ENCODE measurements around the gene TIMELESS. TPM values are rescaled to one million over a fixed set of nuclear protein-coding genes. Genes with fewer than 3 reads are reported as not detected.
"Not testable (repeated sequence)": the region's sequence is repeated elsewhere in the genome, so short reads cannot be mapped to it uniquely, and the experiment has no call there.

TIMELESS gene
- 10 to 100 TPM; 44.1 to 45.6 TPM for total RNA-seq

- DNase-seq: peak; percentile 87
These were observed at the start of gene TIMELESS for GRCh38 chr12:56448860-56449621. TSS of gene TIMELESS (minus strand) at chr12:56449426. CDS start at chr12:56434170, 15,256 bp downstream.

GRCh38 chr12:56498126-56498902 is 49.1 kb upstream of the TIMELESS start:
- DNase-seq; H3K27me3 Mint-ChIP-seq; POLR2A ChIA-PET; H3K36me3 Mint-ChIP-seq (ENCODE audit: low read depth); H3K27ac Mint-ChIP-seq; H3K4me1 Mint-ChIP-seq; CTCF ChIA-PET; H3K9me3 Mint-ChIP-seq; H3K4me3 Mint-ChIP-seq: not testable (repeated sequence)

More at GRCh38 chr12:56448860-56449621, at the start of gene TIMELESS:
- ChIA-PET CTCF (interaction anchor here (0.6 to 5.7 kb wide), 10 partner anchors 9 to 260 kb away, joined by 3 to 50 read pairs (median 5); partner anchors contain the start of genes SMARCC2 and STAT2), POLR2A (interaction anchor here (0.8 to 4.5 kb wide), 27 partner anchors 12 to 442 kb away, joined by 3 to 66 read pairs (median 5); partner anchors contain the start of genes ANKRD52, CNPY2, GLS2 and IL23A)
- Mint-ChIP-seq H3K27ac (peak within 1 kb of the TSS; percentile 81), H3K4me1 (peaks cover 36% of the 10 kb centered on the region), H3K4me3 (peak within 1 kb of the TSS; percentile 89), H3K9me3 (no peaks in the 10 kb centered on the region), H3K36me3 (ENCODE audit: low read depth) (peaks cover 21% of the 10 kb centered on the region), H3K27me3 (peaks cover 4% of the 10 kb centered on the region)

DNA sequence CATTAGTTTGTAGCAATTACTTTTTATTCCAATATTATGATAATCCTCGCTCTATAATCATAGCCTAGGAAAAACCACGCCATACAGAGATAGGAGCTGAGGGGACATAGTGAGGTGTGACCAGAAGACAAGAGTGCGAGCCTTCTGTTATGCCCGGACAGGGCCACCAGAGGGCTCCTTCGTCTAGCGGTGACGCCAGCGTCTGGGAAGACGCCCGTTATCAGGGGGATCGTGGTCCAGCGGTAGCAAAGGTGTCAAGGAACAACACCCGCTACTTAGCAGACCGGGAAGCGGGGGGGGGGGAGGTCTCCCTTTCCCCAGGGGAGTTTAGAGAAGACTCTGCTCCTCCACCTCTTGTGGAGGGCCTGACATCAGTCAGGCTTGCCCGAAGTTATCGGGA is 47.5 kb upstream of the TIMELESS start:
- CTCF ChIA-PET: interaction anchor here (0.9 to 1.4 kb wide), 6 partner anchors 9 to 140 kb away, joined by 3 to 5 read pairs (median 4); no protein-coding TSS in a partner anchor
- peak overlapping the region; percentile 48 for H3K4me3 Mint-ChIP-seq
- DNase-seq: peak; percentile 67
- H3K9me3 Mint-ChIP-seq; H3K27ac Mint-ChIP-seq; H3K36me3 Mint-ChIP-seq (ENCODE audit: low read depth); POLR2A ChIA-PET; H3K4me1 Mint-ChIP-seq: not testable (repeated sequence)
- peaks cover 12% of the 10 kb centered on the region for H3K27me3 Mint-ChIP-seq

DNA sequence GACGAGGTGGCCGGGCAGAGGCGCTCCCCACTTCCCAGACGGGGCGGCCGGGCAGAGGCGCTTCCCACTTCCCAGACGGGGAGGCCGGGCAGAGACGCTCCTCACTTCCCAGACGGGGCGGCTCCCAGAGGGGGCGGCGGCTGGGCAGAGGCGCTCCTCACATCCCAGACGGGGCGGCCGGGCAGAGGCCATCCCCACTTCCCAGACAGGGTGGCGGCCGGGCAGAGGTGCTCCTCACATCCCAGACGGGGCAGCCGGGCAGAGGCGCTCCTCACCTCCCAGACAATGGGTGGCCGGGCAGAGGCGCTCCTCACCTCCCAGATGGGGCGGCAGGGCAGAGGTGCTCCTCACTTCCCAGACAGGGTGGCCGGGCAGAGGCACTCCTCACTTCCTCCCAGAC is 45.3 kb upstream of the TIMELESS start:
- H3K4me1 Mint-ChIP-seq; H3K9me3 Mint-ChIP-seq; DNase-seq; POLR2A ChIA-PET; H3K27ac Mint-ChIP-seq; H3K36me3 Mint-ChIP-seq (ENCODE audit: low read depth); H3K4me3 Mint-ChIP-seq; CTCF ChIA-PET: not testable (repeated sequence)
- peaks cover 28% of the 10 kb centered on the region for H3K27me3 Mint-ChIP-seq

DNA sequence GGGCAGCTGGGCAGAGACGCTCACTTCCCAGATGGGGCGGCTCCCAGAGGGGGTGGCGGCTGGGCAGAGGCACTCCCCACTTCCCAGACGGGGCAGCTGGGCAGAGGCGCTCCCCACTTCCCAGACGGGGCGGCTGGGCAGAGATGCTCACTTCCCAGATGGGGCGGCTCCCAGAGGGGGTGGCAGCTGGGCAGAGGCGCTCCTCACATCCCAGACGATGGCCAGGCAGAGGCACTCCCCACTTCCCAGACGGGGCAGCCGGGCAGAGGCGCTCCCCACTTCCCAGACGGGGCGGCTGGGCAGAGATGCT is 44.8 kb upstream of the TIMELESS start:
- H3K4me1 Mint-ChIP-seq; H3K9me3 Mint-ChIP-seq; DNase-seq; POLR2A ChIA-PET; CTCF ChIA-PET; H3K36me3 Mint-ChIP-seq (ENCODE audit: low read depth); H3K4me3 Mint-ChIP-seq; H3K27ac Mint-ChIP-seq: not testable (repeated sequence)
- peaks cover 31% of the 10 kb centered on the region for H3K27me3 Mint-ChIP-seq

GRCh38 chr12:56493409-56494105 is 44.3 kb upstream of the TIMELESS start:
- H3K9me3 Mint-ChIP-seq; DNase-seq; H3K36me3 Mint-ChIP-seq (ENCODE audit: low read depth); H3K27ac Mint-ChIP-seq; H3K4me3 Mint-ChIP-seq; CTCF ChIA-PET; POLR2A ChIA-PET; H3K4me1 Mint-ChIP-seq: not testable (repeated sequence)
- peaks cover 36% of the 10 kb centered on the region for H3K27me3 Mint-ChIP-seq

- Mint-ChIP-seq H3K36me3 (ENCODE audit: low read depth) (no peaks in the 10 kb centered on the region), H3K27ac (no peak overlapping the region), H3K9me3 (no peaks in the 10 kb centered on the region), H3K27me3 (peaks cover 50% of the 10 kb centered on the region), H3K4me3 (no peak overlapping the region), H3K4me1 (peaks cover 20% of the 10 kb centered on the region)
- DNase-seq: no peak
- CTCF ChIA-PET: interaction anchor here (1.4 to 1.5 kb wide), 2 partner anchors 8 to 83 kb away, joined by 3 to 8 read pairs; no protein-coding TSS in a partner anchor
- POLR2A ChIA-PET: interaction anchor here (1.6 kb wide), 1 partner anchor 22 kb away, joined by 3 read pairs; the partner anchor contains the start of gene SPRYD4
These were observed 41.1 kb upstream of the TIMELESS start for GRCh38 chr12:56490360-56490759.

GRCh38 chr12:56488041-56488955 is 39.1 kb upstream of the TIMELESS start, which contains the start of gene GLS2:
TSS of gene GLS2 (minus strand) at chr12:56488161. CDS start at chr12:56488118, 43 bp downstream.
- ChIA-PET CTCF (interaction anchor here (1.2 kb wide), 1 partner anchor 24 kb away, joined by 3 read pairs; no protein-coding TSS in a partner anchor), POLR2A (interaction anchor here (0.8 to 2.1 kb wide), 2 partner anchors 12 to 39 kb away, joined by 3 to 6 read pairs; partner anchors contain the start of gene TIMELESS)
- peaks cover 50% of the 10 kb centered on the region for H3K27me3 Mint-ChIP-seq
- peaks cover 20% of the 10 kb centered on the region for H3K4me1 Mint-ChIP-seq
- H3K36me3 Mint-ChIP-seq (ENCODE audit: low read depth): no peaks in the 10 kb centered on the region
- H3K4me3 Mint-ChIP-seq: peak within 1 kb of the TSS; percentile 71
- peak; percentile 72 for DNase-seq
- H3K27ac Mint-ChIP-seq: no peak within 1 kb of the TSS
- H3K9me3 Mint-ChIP-seq: no peaks in the 10 kb centered on the region

DNA sequence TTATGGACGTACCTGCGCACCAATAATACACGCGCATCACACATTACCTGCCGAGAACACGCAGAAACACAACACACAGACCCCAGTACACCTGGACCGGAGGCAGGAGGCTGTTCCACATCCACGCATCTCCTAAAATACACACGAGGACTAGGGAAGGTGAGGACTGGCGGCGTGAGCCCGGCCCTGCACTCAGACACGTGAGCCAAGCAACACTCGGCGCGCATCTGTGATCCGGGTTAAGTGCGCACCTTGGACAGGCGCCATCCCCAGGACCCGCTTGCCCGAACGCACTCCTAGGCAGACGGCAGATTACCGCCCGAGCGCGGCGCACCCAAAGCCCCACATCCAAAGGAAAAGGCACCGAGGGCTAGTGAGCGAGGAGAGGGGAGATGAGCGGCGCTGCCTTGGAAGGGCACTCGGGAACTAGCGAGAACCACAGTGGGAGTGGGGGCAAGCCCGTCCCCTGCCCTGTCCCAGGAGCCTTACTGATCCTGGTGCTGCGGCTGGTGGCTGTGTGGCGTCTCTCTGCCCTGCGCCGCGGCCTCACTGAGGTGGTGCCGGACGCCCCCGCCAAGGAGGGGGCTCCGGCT is 38.3 kb upstream of the TIMELESS start:
- ChIA-PET POLR2A (interaction anchor here (2.1 kb wide), 1 partner anchor 38 kb away, joined by 6 read pairs; the partner anchor contains the start of gene TIMELESS), CTCF (interaction anchor here (1.2 kb wide), 1 partner anchor 23 kb away, joined by 3 read pairs; no protein-coding TSS in a partner anchor)
- Mint-ChIP-seq H3K27me3 (peaks cover 48% of the 10 kb centered on the region), H3K9me3 (no peaks in the 10 kb centered on the region), H3K4me1 (peaks cover 20% of the 10 kb centered on the region), H3K36me3 (ENCODE audit: low read depth) (no peaks in the 10 kb centered on the region), H3K27ac (no peak overlapping the region), H3K4me3 (peak overlapping the region; percentile 71)
- DNase-seq: peak; percentile 19

DNA sequence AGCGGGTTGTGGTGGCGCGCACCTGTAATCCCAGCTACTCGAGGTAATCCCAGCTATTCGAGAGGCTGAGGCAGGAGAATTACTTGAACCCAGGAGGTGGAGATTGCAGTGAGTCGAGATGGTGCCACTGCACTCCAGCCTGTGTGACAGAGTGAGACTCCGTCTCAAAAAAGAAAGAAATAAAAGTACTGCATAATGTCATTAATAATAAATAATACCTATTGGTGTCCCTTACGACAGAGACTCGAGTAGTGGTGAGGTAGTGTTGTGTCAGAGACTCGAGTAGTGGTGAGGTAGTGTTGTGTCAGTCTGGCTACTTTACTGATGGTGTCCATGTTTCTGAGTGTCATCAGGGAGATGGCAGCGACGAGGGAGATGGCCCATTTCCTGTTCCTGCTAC is 37.5 kb upstream of the TIMELESS start:
- no peaks in the 10 kb centered on the region for H3K9me3 Mint-ChIP-seq
- peaks cover 46% of the 10 kb centered on the region for H3K27me3 Mint-ChIP-seq
- POLR2A ChIA-PET: no interaction called here
- no peak overlapping the region for H3K27ac Mint-ChIP-seq
- CTCF ChIA-PET: no interaction called here
- no peak for DNase-seq
- H3K4me3 Mint-ChIP-seq: no peak overlapping the region
- H3K4me1 Mint-ChIP-seq: peaks cover 20% of the 10 kb centered on the region
- no peaks in the 10 kb centered on the region for H3K36me3 Mint-ChIP-seq (ENCODE audit: low read depth)

DNA sequence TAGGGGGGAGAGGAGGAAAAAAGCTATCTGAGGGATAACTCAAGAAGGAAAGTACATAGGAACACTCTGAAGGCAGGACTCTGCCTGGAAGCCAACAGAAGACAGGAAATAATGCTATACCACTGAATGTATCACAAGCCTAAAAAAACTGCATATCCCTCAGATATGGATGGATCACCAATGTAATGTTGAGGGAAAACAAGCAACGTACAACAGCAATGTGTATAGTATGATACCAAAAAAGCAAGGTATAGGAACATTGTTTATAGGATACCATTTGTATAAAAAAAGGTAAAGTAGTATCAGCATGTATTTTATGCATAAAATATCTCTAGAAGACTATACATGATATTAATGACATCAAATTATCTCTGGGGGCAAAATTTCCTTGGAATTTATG is 35.3 kb upstream of the TIMELESS start:
- ChIA-PET CTCF (no interaction called here), POLR2A (no interaction called here)
- Mint-ChIP-seq H3K36me3 (ENCODE audit: low read depth) (no peaks in the 10 kb centered on the region), H3K9me3 (no peaks in the 10 kb centered on the region), H3K27me3 (peaks cover 26% of the 10 kb centered on the region), H3K4me3 (no peak overlapping the region), H3K4me1 (peaks cover 27% of the 10 kb centered on the region), H3K27ac (no peak overlapping the region)
- DNase-seq: no peak

Data from activated CD4-positive, alpha-beta memory T cell treated with anti-CD3 and anti-CD28 coated beads, Interleukin-2, amount 10 ng/mL, durations not matched to agents 7 days and 5 days (primary cell).